Activated T-helper 1 cell treated with anti-CD3 and anti-CD28 coated beads, Interleukin-12 subunit alpha, Interleukin-12 subunit beta, Interleukin-2, Interleukin-4 antibody, amounts not matched to agents 30 ng/mL and 10 ng/mL and 1 ng/mL, durations not matched to agents 14 hours and 24 hours and 36 hours (primary cell): Measurements from ENCODE around the gene BBLN. TPM values are rescaled to one million over a fixed set of nuclear protein-coding genes. Genes with fewer than 3 reads are reported as not detected.
"Not testable (repeated sequence)": the region's sequence is repeated elsewhere in the genome, so short reads cannot be mapped to it uniquely, and the experiment has no call there.

ENCODE experiments used
- DNase-seq: peaks from one replicate; pipeline ENCODE4 v3.0.0; 2021; ENCODE audit warnings: low spot score
- H3K27ac Mint-ChIP-seq: one replicate; pipeline ENCODE4 v1.8.0; 2021; ENCODE audit warnings: mild to moderate bottlenecking, mixed read lengths
- H3K27me3 Mint-ChIP-seq: one replicate; pipeline ENCODE4 v1.8.0; 2022; ENCODE audit warnings: mild to moderate bottlenecking, moderate library complexity, mixed read lengths; ENCODE audit not compliant: insufficient read depth
- H3K36me3 Mint-ChIP-seq: one replicate; pipeline ENCODE4 v1.8.0; 2021; ENCODE audit warnings: low read depth, mixed read lengths
- H3K4me1 Mint-ChIP-seq: one replicate; pipeline ENCODE4 v1.8.0; 2021; ENCODE audit warnings: low read depth, mixed read lengths
- H3K4me3 Mint-ChIP-seq: one replicate; pipeline ENCODE4 v1.8.0; 2021; ENCODE audit warnings: mild to moderate bottlenecking, moderate library complexity, mixed read lengths
- H3K9me3 Mint-ChIP-seq: one replicate; pipeline ENCODE4 v1.8.0; 2021; ENCODE audit warnings: mixed read lengths
- intact Hi-C: fragments of 100-400 bp; cut with micrococcal nuclease; formaldehyde crosslinking; loops from one replicate; pipeline ENCODE4 v1.15.1; 2024
- total RNA-seq: library from RNA; stranded (reverse); gene quantifications from 2 replicates; pipeline ENCODE4 v1.2.3, GENCODE V29; 2022

Gene BBLN
- total RNA-seq, 1 donor from 2014 or later = 106 TPM

DNA sequence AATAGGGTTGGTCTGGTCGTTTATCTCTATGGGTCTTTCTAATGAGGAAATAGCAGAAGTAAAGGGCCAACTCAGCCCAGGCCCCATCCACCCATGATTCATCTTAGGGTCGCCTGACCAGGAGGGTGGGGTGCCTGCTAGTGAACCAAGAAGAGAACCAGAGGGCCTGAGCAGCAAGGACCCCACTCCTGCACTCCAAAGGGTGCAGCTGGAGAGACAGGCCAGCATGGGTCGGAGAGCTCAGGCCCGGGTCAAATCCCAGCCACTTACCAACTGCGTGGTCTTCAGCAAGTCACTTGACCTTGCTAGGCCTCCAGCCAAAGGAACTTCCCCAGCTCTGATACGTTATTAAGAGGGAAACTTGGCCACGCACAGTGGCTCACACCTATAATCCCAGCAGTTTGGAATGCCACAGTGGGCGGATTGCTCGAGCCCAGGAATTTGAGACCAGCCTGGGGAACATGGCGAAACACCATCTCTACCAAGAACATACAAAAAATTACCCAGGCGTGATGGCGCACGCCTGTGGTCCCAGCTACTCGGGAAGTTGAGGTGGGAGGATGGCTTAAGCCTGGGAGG lies 4.3 kb downstream of the BBLN start:
- Mint-ChIP-seq H3K9me3 (no peaks in the 10 kb centered on the region), H3K27ac (no peak overlapping the region), H3K4me1 (peaks cover 10% of the 10 kb centered on the region), H3K36me3 (peaks cover 34% of the 10 kb centered on the region), H3K27me3 (no peaks in the 10 kb centered on the region), H3K4me3 (no peak overlapping the region)
- DNase-seq = no peak
- intact Hi-C loops = loop anchor here (5.0 kb wide), 1 partner anchor 388 kb away; the partner anchor contains the start of gene SPTAN1

DNA sequence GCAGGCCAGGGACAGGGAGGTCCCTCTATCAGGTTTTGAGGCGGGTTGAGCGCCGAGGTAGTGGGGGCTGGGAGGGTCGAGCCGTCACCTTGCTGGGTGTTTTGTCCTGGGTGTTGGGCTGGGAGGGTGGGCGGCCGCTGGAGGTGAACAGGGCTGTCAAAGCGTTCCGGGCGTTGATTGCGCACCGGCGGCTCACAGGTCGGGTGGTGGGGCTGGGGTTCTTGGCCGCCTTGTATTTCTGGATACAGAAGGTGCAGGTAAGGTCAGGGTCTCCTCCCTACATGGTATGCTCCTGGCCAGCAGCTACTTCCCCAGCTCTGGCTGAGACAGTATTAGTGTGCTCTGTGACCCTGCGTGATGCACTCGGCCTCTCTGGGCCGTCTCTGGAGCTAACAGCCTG lies 6.1 kb downstream of the BBLN start:
- Mint-ChIP-seq H3K36me3 (peaks cover 36% of the 10 kb centered on the region), H3K4me1 (peaks cover 2% of the 10 kb centered on the region), H3K9me3 (no peaks in the 10 kb centered on the region), H3K4me3 (no peak overlapping the region), H3K27ac (no peak overlapping the region), H3K27me3 (no peaks in the 10 kb centered on the region)
- DNase-seq = no peak
- intact Hi-C loops = no loop called here

DNA sequence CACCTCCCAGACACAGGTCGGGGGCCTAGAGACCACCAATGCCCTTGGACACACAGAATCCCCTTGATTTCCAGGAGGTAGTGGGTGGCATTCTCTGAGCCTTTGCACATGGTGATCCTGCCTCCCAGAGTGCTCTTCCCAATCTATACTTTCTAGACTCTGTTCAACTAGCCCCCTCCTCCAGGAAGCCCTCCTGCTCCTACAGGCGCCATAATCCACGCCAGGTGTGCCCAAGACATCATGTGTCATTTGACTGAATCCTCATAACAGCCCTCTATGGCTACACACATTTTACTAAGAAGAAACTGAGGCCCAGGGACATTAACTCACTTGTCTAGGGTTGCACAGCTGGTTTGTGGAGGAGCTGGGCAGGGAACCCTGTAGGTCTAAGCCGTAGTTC lies 7.1 kb downstream of the BBLN start:
- intact Hi-C loops = no loop called here
- H3K36me3 Mint-ChIP-seq = peaks cover 35% of the 10 kb centered on the region
- H3K4me3 Mint-ChIP-seq = no peak overlapping the region
- H3K9me3 Mint-ChIP-seq = no peaks in the 10 kb centered on the region
- no peaks in the 10 kb centered on the region for H3K4me1 Mint-ChIP-seq
- H3K27me3 Mint-ChIP-seq = no peaks in the 10 kb centered on the region
- H3K27ac Mint-ChIP-seq = no peak overlapping the region
- DNase-seq = no peak

DNA sequence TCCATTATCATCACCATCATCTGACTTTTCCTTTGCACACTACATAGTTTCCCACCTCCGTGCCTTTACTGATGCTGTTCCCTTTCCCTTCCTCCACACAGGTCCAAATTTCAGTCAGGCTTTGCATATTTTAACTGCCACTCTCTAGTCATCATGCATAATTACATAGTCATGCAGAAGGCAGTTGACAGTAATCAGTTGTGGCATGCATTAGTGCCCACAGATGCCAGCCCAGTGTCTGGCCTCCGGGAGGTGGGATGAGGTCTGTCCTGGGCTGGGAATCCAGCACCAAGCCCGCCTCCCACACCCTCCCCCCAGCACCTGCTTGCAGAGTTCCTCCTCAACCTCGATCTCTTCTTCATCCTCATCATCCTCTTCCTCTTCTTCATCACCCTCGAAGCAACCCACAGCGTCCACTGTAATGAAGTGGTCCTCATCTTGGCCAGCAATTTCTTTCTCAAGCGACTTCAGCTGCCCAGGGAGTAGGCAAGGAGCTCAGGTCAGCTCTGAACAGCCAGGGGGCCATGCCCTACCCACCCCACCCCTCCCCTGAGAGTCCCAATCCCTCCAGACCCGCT lies 8.8 kb downstream of the BBLN start:
- H3K36me3 Mint-ChIP-seq = peaks cover 27% of the 10 kb centered on the region
- H3K9me3 Mint-ChIP-seq = no peaks in the 10 kb centered on the region
- no peaks in the 10 kb centered on the region for H3K4me1 Mint-ChIP-seq
- H3K27me3 Mint-ChIP-seq = no peaks in the 10 kb centered on the region
- no peak for DNase-seq
- no peak overlapping the region for H3K4me3 Mint-ChIP-seq
- intact Hi-C loops = no loop called here
- no peak overlapping the region for H3K27ac Mint-ChIP-seq

DNA sequence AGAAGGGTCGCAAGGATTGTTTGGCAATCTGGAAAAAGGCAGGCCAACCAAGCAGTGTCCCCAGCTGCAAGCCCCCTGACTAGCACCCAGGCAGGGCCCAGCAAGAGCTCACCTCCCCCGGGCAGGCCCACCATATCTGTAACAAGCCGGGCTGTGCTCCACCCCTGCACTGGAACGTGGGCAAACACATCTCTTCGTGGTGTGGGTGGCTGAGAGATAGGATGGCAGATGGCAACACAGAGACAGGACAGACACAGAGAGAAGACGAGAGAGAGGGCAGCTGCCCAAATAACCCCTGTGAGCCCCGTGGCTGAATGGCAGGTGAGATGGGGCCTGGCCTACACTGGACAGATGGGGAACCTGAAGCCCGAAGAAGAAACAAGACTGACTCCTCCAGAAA lies 9.4 kb downstream of the BBLN start:
- intact Hi-C loops = no loop called here

DNA sequence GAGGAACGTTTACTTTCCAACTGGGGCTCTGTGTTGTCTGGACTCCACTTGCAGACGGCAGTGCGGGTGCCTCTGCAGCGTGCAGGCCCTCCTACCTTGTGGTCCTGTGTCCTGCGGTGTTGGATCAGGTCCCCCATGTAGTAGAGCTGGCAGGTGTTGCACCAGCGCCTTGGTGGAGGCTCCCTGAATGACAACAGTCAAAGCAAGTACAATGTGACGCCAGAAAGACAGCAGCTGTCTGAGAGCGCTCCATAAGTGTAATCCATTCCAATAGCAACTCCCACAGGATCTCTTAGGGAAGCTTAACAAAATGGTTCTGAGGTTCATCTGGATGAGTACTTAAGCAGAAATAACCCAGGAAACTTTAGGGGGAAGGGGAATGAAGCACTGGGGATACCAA lies 9.9 kb downstream of the BBLN start:
- H3K27me3 Mint-ChIP-seq = no peaks in the 10 kb centered on the region
- intact Hi-C loops = no loop called here
- no peaks in the 10 kb centered on the region for H3K4me1 Mint-ChIP-seq
- peaks cover 27% of the 10 kb centered on the region for H3K36me3 Mint-ChIP-seq
- no peak overlapping the region for H3K27ac Mint-ChIP-seq
- H3K4me3 Mint-ChIP-seq = no peak overlapping the region
- H3K9me3 Mint-ChIP-seq = no peaks in the 10 kb centered on the region
- DNase-seq = no peak

More for the DNA sequence above, 9.4 kb downstream of the BBLN start:
- Mint-ChIP-seq H3K9me3 (no peaks in the 10 kb centered on the region), H3K4me3 (no peak overlapping the region), H3K36me3 (peaks cover 25% of the 10 kb centered on the region), H3K27ac (no peak overlapping the region), H3K4me1 (no peaks in the 10 kb centered on the region), H3K27me3 (no peaks in the 10 kb centered on the region)
- no peak for DNase-seq

DNA sequence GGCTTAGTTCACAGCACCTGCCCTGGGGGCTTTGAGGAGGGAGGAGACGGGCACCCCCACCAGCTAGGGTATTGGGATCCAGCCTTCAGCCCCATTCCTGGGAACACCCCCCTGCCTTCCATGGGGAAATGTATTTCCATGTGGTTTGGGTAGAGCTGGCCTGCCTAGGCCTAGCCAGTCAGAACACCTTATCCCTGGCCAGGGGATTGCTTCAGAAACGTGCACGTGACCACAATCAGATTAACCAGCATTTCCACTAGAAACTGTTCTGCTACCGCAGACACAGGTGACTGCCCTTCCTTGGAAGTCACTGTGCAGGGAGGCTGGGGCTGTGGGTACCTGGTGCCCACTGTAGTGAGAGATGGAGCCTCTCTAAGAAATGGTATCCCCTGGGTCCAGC lies 14.0 kb downstream of the BBLN start:
- H3K36me3 Mint-ChIP-seq = peaks cover 35% of the 10 kb centered on the region
- no peaks in the 10 kb centered on the region for H3K4me1 Mint-ChIP-seq
- no peak for DNase-seq
- no peak overlapping the region for H3K27ac Mint-ChIP-seq
- no peak overlapping the region for H3K4me3 Mint-ChIP-seq
- intact Hi-C loops = no loop called here
- H3K9me3 Mint-ChIP-seq = no peaks in the 10 kb centered on the region
- no peaks in the 10 kb centered on the region for H3K27me3 Mint-ChIP-seq

DNA sequence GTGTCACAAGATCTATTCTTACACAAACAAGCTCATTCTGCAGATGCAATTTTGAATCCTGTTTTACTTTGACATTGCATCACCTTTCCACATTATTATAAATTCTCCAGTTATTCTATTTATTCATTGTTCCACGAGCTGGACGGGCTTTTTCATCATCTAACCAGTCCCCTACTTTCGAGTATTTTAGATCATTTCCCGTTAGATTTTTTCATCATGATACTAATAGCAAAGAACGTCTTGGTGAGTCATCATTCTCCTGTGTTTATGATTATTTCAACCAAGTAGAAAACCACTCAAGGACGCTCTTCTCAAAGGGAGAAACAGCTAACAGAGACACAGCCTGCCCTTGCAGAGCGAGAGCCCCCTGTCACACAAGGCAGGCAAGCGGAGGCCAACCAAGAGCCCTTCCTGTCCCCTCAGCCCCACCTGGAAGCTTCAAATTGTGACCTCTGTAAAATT lies 15.1 kb downstream of the BBLN start:
- Mint-ChIP-seq H3K4me3 (no peak overlapping the region), H3K4me1 (no peaks in the 10 kb centered on the region), H3K27ac (no peak overlapping the region), H3K36me3 (peaks cover 39% of the 10 kb centered on the region), H3K9me3 (no peaks in the 10 kb centered on the region), H3K27me3 (no peaks in the 10 kb centered on the region)
- no peak for DNase-seq
- intact Hi-C loops = no loop called here

DNA sequence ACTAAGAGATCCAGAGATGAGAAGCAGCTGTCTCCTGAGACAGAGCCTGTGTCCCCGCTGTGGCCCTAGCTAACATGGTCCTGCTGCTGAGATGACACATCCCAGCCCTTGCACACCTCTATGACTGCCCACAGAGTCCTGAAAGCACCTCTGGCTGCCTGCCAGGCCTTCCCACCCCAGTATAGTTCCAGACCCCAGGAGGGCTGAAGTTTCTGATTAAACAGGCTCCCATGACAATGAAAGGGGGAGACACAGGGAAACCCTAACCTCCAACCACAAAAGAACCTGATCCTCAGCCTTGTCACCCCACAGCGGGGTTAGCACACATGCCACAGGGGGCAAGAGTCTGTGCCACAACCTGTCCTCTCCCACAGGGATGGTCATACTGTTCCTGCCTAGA lies 15.7 kb downstream of the BBLN start:
- no peaks in the 10 kb centered on the region for H3K27me3 Mint-ChIP-seq
- intact Hi-C loops = no loop called here
- DNase-seq = no peak
- no peaks in the 10 kb centered on the region for H3K9me3 Mint-ChIP-seq
- H3K27ac Mint-ChIP-seq = no peak overlapping the region
- H3K4me1 Mint-ChIP-seq = no peaks in the 10 kb centered on the region
- H3K36me3 Mint-ChIP-seq = peaks cover 43% of the 10 kb centered on the region
- no peak overlapping the region for H3K4me3 Mint-ChIP-seq

DNA sequence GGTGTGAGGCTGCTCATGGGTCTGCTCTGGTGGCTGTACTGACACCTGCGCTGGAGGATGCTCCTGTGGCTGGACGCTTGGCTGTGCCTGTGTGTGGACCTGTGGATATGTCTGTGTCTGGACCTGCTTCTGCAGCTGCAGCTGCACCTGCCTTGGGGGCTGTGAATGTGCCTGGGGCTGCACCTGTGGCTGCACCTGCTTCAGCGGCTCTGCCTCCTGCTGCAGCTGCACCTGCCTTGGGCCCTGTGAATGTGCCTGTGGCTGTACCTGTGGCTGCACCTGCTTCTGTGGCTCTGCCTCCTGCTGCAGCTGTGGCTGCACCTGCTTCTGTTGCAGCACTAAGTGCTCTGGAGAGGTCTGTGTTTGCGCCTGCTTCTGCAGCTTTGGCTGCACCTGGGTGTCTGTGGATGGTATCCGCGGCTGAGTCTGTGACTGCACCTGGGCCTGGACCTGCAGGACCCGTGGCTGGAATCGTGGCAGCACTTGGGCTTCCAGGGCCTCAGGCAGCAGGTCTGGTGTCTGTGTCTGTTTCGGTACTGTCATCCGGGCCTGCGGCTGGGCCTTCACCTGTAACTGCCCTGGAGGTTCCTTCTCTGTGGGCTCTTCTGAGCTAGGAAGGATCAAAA lies 18.9 kb downstream of the BBLN start:
- Mint-ChIP-seq H3K9me3 (no peaks in the 10 kb centered on the region), H3K4me1 (peaks cover 2% of the 10 kb centered on the region), H3K36me3 (peaks cover 51% of the 10 kb centered on the region), H3K4me3 (no peak overlapping the region), H3K27me3 (no peaks in the 10 kb centered on the region), H3K27ac (no peak overlapping the region)
- no peak for DNase-seq
- intact Hi-C loops = no loop called here

DNA sequence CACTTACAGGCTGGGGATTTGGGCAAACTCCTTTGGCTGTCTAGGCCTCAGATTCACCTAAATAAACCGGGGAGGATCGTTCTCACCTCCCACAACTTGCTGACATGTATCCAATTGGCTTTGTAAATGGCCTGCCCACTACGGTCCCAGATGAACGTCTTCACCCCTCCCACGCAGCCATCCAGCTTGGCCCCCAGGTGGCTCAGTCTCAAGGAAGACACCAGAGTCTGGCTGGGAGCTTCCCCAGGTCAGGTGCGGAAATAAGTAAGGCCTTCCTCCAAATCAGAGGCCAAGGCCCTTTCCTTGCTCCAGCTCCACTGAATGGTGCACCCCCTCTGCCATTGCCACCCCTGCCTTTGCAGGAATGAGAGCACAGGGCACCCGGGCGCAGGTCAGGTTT lies 19.9 kb downstream of the BBLN start:
- peaks cover 5% of the 10 kb centered on the region for H3K4me1 Mint-ChIP-seq
- H3K27ac Mint-ChIP-seq = no peak overlapping the region
- H3K27me3 Mint-ChIP-seq = no peaks in the 10 kb centered on the region
- no peak overlapping the region for H3K4me3 Mint-ChIP-seq
- H3K9me3 Mint-ChIP-seq = no peaks in the 10 kb centered on the region
- intact Hi-C loops = no loop called here
- no peak for DNase-seq
- H3K36me3 Mint-ChIP-seq = peaks cover 50% of the 10 kb centered on the region

DNA sequence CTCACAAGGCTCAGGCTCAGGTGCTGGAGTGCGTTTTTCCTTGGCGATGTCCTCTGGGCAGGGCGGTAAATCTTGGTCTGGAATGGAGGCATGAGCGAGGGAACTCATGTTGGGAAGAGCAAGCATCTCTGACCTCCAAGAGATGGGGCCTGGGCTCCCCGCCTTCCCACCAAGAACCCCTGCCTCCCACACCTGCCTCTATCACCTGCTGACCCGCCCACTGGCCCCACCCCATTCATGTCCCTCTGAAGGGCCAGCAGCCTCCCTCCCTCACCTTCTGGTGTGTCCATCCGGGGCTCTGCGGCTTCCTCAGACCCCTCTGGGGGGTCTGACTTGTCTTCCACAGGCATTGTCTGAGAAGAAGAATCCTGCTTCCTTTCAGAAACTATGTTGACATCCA lies 20.4 kb downstream of the BBLN start:
- Mint-ChIP-seq H3K9me3 (no peaks in the 10 kb centered on the region), H3K4me1 (peaks cover 5% of the 10 kb centered on the region), H3K27me3 (no peaks in the 10 kb centered on the region), H3K36me3 (peaks cover 46% of the 10 kb centered on the region), H3K4me3 (no peak overlapping the region), H3K27ac (no peak overlapping the region)
- no peak for DNase-seq
- intact Hi-C loops = no loop called here

DNA sequence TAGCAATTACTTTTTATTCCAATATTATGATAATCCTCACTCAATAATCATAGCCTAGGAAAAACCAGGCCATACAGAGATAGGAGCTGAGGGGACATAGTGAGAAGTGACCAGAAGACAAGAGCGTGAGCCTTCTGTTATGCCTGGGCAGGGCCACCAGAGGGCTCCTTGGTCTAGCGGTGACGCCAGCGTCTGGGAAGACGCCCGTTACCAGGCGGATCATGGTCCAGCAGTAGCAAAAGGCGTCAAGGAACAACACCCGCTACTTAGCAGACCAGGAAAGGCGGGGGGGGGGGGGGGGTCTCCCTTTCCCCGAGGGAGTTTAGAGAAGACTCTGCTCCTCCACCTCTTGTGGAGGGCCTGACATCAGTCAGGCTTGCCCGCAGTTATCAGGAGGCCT lies 21.4 kb downstream of the BBLN start:
- H3K27me3 Mint-ChIP-seq, H3K4me3 Mint-ChIP-seq, H3K4me1 Mint-ChIP-seq, H3K27ac Mint-ChIP-seq, intact Hi-C loops, DNase-seq, H3K9me3 Mint-ChIP-seq: not testable (repeated sequence)
- H3K36me3 Mint-ChIP-seq = peaks cover 45% of the 10 kb centered on the region
